ENCODE results near the gene GBGT1.
"Not testable (repeated sequence)": the region's sequence is repeated elsewhere in the genome, so short reads cannot be mapped to it uniquely, and the experiment has no call there.

GBGT1 gene

GRCh38 chr9:133205996-133206931, 42.5 kb upstream of the GBGT1 start:
- H3K9ac ChIP-seq (ENCODE audit: insufficient read length) = no peak overlapping the region
- H3K4me3 ChIP-seq = no peak overlapping the region
- no peak for DNase-seq (ENCODE audit: low read depth, low spot score)
- TF ChIP-seq POLR2AphosphoS5 (IDR thresholded peaks at IDR 0.05; ENCODE audit: borderline replicate concordance, low read depth, low read length) = no peak
- TF ChIP-seq EZH2 (IDR thresholded peaks at IDR 0.05) = no peak
- no peak for TF ChIP-seq FOXP2 (optimal IDR thresholded peaks at IDR 0.05; ENCODE audit: control extremely low read depth, extremely low read length, insufficient read depth)
- H3K27ac ChIP-seq = no peak overlapping the region
- H3K36me3 ChIP-seq (ENCODE audit: insufficient read depth, low read length) = no peaks in the 10 kb centered on the region
- H3K9me3 ChIP-seq (ENCODE audit: low read depth, low read length) = no peaks in the 10 kb centered on the region

- not testable (repeated sequence) for H3K4me3 ChIP-seq; H3K9ac ChIP-seq (ENCODE audit: insufficient read length); H3K9me3 ChIP-seq (ENCODE audit: low read depth, low read length); H3K27ac ChIP-seq; DNase-seq (ENCODE audit: low read depth, low spot score); H3K36me3 ChIP-seq (ENCODE audit: insufficient read depth, low read length)
Observed at GRCh38 chr9:133205481-133205887, 41.8 kb upstream of the GBGT1 start.

GRCh38 chr9:133204993-133205336, 41.3 kb upstream of the GBGT1 start:
- TF ChIP-seq POLR2AphosphoS5 (IDR thresholded peaks at IDR 0.05; ENCODE audit: borderline replicate concordance, low read depth, low read length) = no peak
- no peak for TF ChIP-seq FOXP2 (optimal IDR thresholded peaks at IDR 0.05; ENCODE audit: control extremely low read depth, extremely low read length, insufficient read depth)
- TF ChIP-seq EZH2 (IDR thresholded peaks at IDR 0.05) = no peak
- H3K36me3 ChIP-seq (ENCODE audit: insufficient read depth, low read length) = no peaks in the 10 kb centered on the region
- H3K4me3 ChIP-seq = no peak overlapping the region
- DNase-seq (ENCODE audit: low read depth, low spot score) = no peak
- no peaks in the 10 kb centered on the region for H3K9me3 ChIP-seq (ENCODE audit: low read depth, low read length)
- H3K9ac ChIP-seq (ENCODE audit: insufficient read length) = no peak overlapping the region
- no peak overlapping the region for H3K27ac ChIP-seq

GRCh38 chr9:133204335-133204992, 40.8 kb upstream of the GBGT1 start:
- Histone ChIP-seq H3K36me3 (ENCODE audit: insufficient read depth, low read length) (no peaks in the 10 kb centered on the region), H3K9me3 (ENCODE audit: low read depth, low read length) (no peaks in the 10 kb centered on the region), H3K4me3 (no peak overlapping the region), H3K9ac (ENCODE audit: insufficient read length) (no peak overlapping the region), H3K27ac (no peak overlapping the region)
- DNase-seq (ENCODE audit: low read depth, low spot score) = no peak
- TF ChIP-seq FOXP2 (optimal IDR thresholded peaks at IDR 0.05; ENCODE audit: control extremely low read depth, extremely low read length, insufficient read depth) = no peak
- TF ChIP-seq POLR2AphosphoS5 (IDR thresholded peaks at IDR 0.05; ENCODE audit: borderline replicate concordance, low read depth, low read length) = no peak
- no peak for TF ChIP-seq EZH2 (IDR thresholded peaks at IDR 0.05)

- H3K36me3 ChIP-seq (ENCODE audit: insufficient read depth, low read length) = no peaks in the 10 kb centered on the region
- H3K4me3 ChIP-seq = no peak overlapping the region
- TF ChIP-seq EZH2 (IDR thresholded peaks at IDR 0.05) (no peak), POLR2AphosphoS5 (IDR thresholded peaks at IDR 0.05; ENCODE audit: borderline replicate concordance, low read depth, low read length) (no peak), FOXP2 (optimal IDR thresholded peaks at IDR 0.05; ENCODE audit: control extremely low read depth, extremely low read length, insufficient read depth) (no peak)
- no peaks in the 10 kb centered on the region for H3K9me3 ChIP-seq (ENCODE audit: low read depth, low read length)
- H3K27ac ChIP-seq = no peak overlapping the region
- no peak overlapping the region for H3K9ac ChIP-seq (ENCODE audit: insufficient read length)
- no peak for DNase-seq (ENCODE audit: low read depth, low spot score)
Observed at GRCh38 chr9:133203506-133204075, 39.9 kb upstream of the GBGT1 start.

- TF ChIP-seq FOXP2 (optimal IDR thresholded peaks at IDR 0.05; ENCODE audit: control extremely low read depth, extremely low read length, insufficient read depth) = no peak
- no peak for TF ChIP-seq POLR2AphosphoS5 (IDR thresholded peaks at IDR 0.05; ENCODE audit: borderline replicate concordance, low read depth, low read length)
- TF ChIP-seq EZH2 (IDR thresholded peaks at IDR 0.05) = no peak
- Histone ChIP-seq H3K9me3 (ENCODE audit: low read depth, low read length) (no peaks in the 10 kb centered on the region), H3K27ac (no peak overlapping the region), H3K9ac (ENCODE audit: insufficient read length) (no peak overlapping the region), H3K4me3 (no peak overlapping the region), H3K36me3 (ENCODE audit: insufficient read depth, low read length) (no peaks in the 10 kb centered on the region)
- no peak for DNase-seq (ENCODE audit: low read depth, low spot score)
Observed at GRCh38 chr9:133202688-133203453, 39.2 kb upstream of the GBGT1 start.

GRCh38 chr9:133202145-133202513, 38.4 kb upstream of the GBGT1 start:
- Histone ChIP-seq H3K27ac (no peak overlapping the region), H3K4me3 (no peak overlapping the region), H3K9me3 (ENCODE audit: low read depth, low read length) (no peaks in the 10 kb centered on the region), H3K9ac (ENCODE audit: insufficient read length) (no peak overlapping the region), H3K36me3 (ENCODE audit: insufficient read depth, low read length) (no peaks in the 10 kb centered on the region)
- no peak for TF ChIP-seq FOXP2 (optimal IDR thresholded peaks at IDR 0.05; ENCODE audit: control extremely low read depth, extremely low read length, insufficient read depth)
- no peak for TF ChIP-seq EZH2 (IDR thresholded peaks at IDR 0.05)
- TF ChIP-seq POLR2AphosphoS5 (IDR thresholded peaks at IDR 0.05; ENCODE audit: borderline replicate concordance, low read depth, low read length) = no peak
- no peak for DNase-seq (ENCODE audit: low read depth, low spot score)
